Activated CD8-positive, alpha-beta T cell treated with anti-CD3 and anti-CD28 coated beads for 36 hours (primary cell): Measurements from ENCODE around the gene DOHH. TPM values are rescaled to one million over a fixed set of nuclear protein-coding genes. Genes with fewer than 3 reads are reported as not detected.

ENCODE experiments used
- ATAC-seq: fragments of 200-7000 bp; cut with Tn5 transposase; one replicate; pipeline ENCODE4 v1.10.0; 2021; ENCODE audit warnings: mild to moderate bottlenecking, moderate library complexity
- CTCF ChIA-PET: fragments of 350-600 bp; sonication (Branson Sonifier 250); formaldehyde crosslinking; loops from one replicate; lab custom pipeline; 2021; ENCODE audit warnings: antibody characterized with exemption; lab: Charles Lee
- POLR2A ChIA-PET: fragments of 350-600 bp; sonication (Branson Sonifier 250); formaldehyde crosslinking; loops from one replicate; lab custom pipeline; 2021; ENCODE audit warnings: antibody characterized with exemption; lab: Charles Lee
- DNase-seq: peaks from one replicate; pipeline ENCODE4 v3.0.0-alpha.2; 2020
- H3K27ac Mint-ChIP-seq: one replicate; pipeline ENCODE4 v1.8.0; 2021; ENCODE audit warnings: mild to moderate bottlenecking, mixed read lengths
- H3K27me3 Mint-ChIP-seq: one replicate; pipeline ENCODE4 v1.8.0; 2021; ENCODE audit warnings: mixed read lengths
- H3K36me3 Mint-ChIP-seq: one replicate; pipeline ENCODE4 v1.8.0; 2021; ENCODE audit warnings: low read depth, mixed read lengths
- H3K4me1 Mint-ChIP-seq: one replicate; pipeline ENCODE4 v1.8.0; 2021; ENCODE audit warnings: low read depth, mixed read lengths
- H3K4me3 Mint-ChIP-seq: one replicate; pipeline ENCODE4 v1.8.0; 2021; ENCODE audit warnings: mild to moderate bottlenecking, moderate library complexity, mixed read lengths
- H3K9me3 Mint-ChIP-seq: one replicate; pipeline ENCODE4 v1.8.0; 2021; ENCODE audit warnings: mixed read lengths
- CTCF ChIP-seq: fragments of 200-600 bp; IDR thresholded peaks from one replicate; pipeline ENCODE4 v1.8.0; 2022; ENCODE audit warnings: antibody characterized with exemption, mild to moderate bottlenecking
- intact Hi-C: fragments of 100-400 bp; cut with micrococcal nuclease; formaldehyde crosslinking; loops from one replicate; pipeline ENCODE4 v1.10.0; 2022
- total RNA-seq, 2 experiments: library from RNA; stranded (reverse); gene quantifications; one replicate each; pipeline ENCODE4 v1.2.3, GENCODE V29; 2021

DOHH gene
- total RNA-seq, 2 experiments from 2014 or later, result 15.7 to 17.0 TPM

GRCh38 chr19:3505598-3506383 lies 5.3 kb upstream of the DOHH start, which contains the start of gene FZR1:
TSS of gene FZR1 (plus strand) at chr19:3506311. CDS start at chr19:3522990, 16,679 bp downstream.
- ChIA-PET CTCF (no interaction called here), POLR2A (interaction anchor here (0.8 to 1.0 kb wide), 2 partner anchors 10 to 39 kb away, joined by 3 read pairs; no protein-coding TSS in a partner anchor)
- ATAC-seq (peak; percentile 94), DNase-seq (peak; percentile 99)
- Mint-ChIP-seq H3K4me3 (peak within 1 kb of the TSS; percentile 88), H3K36me3 (peaks cover 14% of the 10 kb centered on the region), H3K9me3 (no peaks in the 10 kb centered on the region), H3K27me3 (no peaks in the 10 kb centered on the region), H3K4me1 (peaks cover 43% of the 10 kb centered on the region), H3K27ac (peak within 1 kb of the TSS; percentile 93)
- no peak for TF ChIP-seq CTCF
- intact Hi-C loops, result no loop called here

- H3K4me1 Mint-ChIP-seq, result peaks cover 37% of the 10 kb centered on the region
- peaks cover 11% of the 10 kb centered on the region for H3K36me3 Mint-ChIP-seq
- no peaks in the 10 kb centered on the region for H3K9me3 Mint-ChIP-seq
- intact Hi-C loops, result no loop called here
- H3K4me3 Mint-ChIP-seq, result peak overlapping the region; percentile 88
- CTCF ChIA-PET, result interaction anchor here (8.9 kb wide), 1 partner anchor 19 kb away, joined by 54 read pairs; the partner anchor contains the start of gene SMIM44
- POLR2A ChIA-PET, result no interaction called here
- no peak for DNase-seq
- H3K27ac Mint-ChIP-seq, result peak overlapping the region; percentile 93
- no peaks in the 10 kb centered on the region for H3K27me3 Mint-ChIP-seq
- TF ChIP-seq CTCF, result no peak
- no peak for ATAC-seq
Measured at GRCh38 chr19:3504735-3505134, 4.3 kb upstream of the DOHH start.

DNA sequence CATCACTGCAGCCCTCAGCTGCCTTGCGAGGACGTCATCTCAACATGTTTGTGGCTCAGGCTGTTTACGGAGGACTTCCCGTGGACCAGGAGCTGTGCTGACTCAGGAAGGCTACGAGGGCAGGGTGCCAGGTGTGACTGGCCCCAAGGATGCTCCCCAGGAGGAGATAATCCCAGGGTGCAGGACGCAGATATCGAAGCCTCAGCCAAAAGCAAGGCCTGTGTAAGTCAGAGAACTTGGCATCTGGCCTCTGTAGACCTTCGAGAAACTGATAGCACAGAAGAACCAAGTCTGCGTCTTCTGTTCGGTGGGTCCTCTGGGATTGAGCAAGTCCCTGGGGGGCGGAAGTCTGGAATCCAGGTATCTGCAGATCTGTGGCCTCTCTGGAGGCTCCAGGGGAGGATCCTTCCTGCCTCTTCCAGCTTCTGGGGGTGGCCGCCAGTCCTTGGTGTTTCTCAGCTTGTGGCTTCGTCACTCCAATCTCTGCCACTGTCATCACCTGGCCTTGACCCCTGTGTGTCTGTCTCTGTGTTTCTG lies 2.6 kb upstream of the DOHH start:
- intact Hi-C loops, result no loop called here
- H3K27me3 Mint-ChIP-seq, result no peaks in the 10 kb centered on the region
- TF ChIP-seq CTCF, result no peak
- DNase-seq (no peak), ATAC-seq (no peak)
- CTCF ChIA-PET, result interaction anchor here (8.9 kb wide), 1 partner anchor 17 kb away, joined by 54 read pairs; the partner anchor contains the start of gene SMIM44
- POLR2A ChIA-PET, result no interaction called here
- no peak overlapping the region for H3K27ac Mint-ChIP-seq
- no peaks in the 10 kb centered on the region for H3K9me3 Mint-ChIP-seq
- no peak overlapping the region for H3K4me3 Mint-ChIP-seq
- peaks cover 12% of the 10 kb centered on the region for H3K36me3 Mint-ChIP-seq
- H3K4me1 Mint-ChIP-seq, result peaks cover 28% of the 10 kb centered on the region

DNA sequence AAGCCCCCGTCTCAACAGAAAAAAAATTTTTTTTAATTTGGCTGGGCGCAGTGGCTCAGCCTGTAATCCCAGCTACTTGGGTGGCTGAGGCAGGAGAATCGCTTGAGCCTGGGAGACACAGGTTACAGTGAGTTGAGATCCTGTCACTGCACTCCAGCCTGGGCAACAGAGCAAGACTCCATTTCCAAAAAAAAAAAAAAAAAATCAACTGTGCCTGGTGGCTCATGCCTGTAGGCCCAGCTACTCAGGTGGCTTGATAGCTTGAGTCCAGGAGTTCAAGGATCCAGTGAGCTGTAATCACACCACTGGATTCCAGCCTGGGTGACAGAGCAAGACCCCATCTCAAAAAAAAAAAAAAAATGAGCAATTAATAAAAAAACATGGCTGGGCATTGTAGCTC lies 1.3 kb upstream of the DOHH start:
- DNase-seq (no peak), ATAC-seq (no peak)
- H3K9me3 Mint-ChIP-seq, result no peaks in the 10 kb centered on the region
- CTCF ChIA-PET, result interaction anchor here (0.7 to 8.9 kb wide), 2 partner anchors 16 to 261 kb away, joined by 3 to 54 read pairs; partner anchors contain the start of genes MRPL54 and SMIM44
- no peaks in the 10 kb centered on the region for H3K27me3 Mint-ChIP-seq
- H3K27ac Mint-ChIP-seq, result no peak overlapping the region
- no peak overlapping the region for H3K4me3 Mint-ChIP-seq
- POLR2A ChIA-PET, result interaction anchor here (0.6 to 1.8 kb wide), 2 partner anchors 24 to 145 kb away, joined by 3 to 4 read pairs; no protein-coding TSS in a partner anchor
- H3K36me3 Mint-ChIP-seq, result peaks cover 14% of the 10 kb centered on the region
- H3K4me1 Mint-ChIP-seq, result peaks cover 22% of the 10 kb centered on the region
- no peak for TF ChIP-seq CTCF
- intact Hi-C loops, result no loop called here
